ENCODE measurements around the gene WNT6. TPM values are rescaled to one million over a fixed set of nuclear protein-coding genes. Genes with fewer than 3 reads are reported as not detected.
A peak's percentile ranks its signal among the peaks of the same experiment; 100 is the strongest.

WNT6 gene
- total RNA-seq, 4 donors from 2014 or later, result 2.7 to 5.1 TPM; not detected in 2

- H3K27ac ChIP-seq, result no peak overlapping the region
- intact Hi-C loops (cut with DNase I), result no loop called here
- peak overlapping the region in 1 of 3 donors; percentile 17 for H3K4me3 ChIP-seq (replicated peaks in 1 of 3)
- TF ChIP-seq POLR2A (IDR thresholded peaks at IDR 0.05), result no peak
- no peak for TF ChIP-seq CTCF (IDR thresholded peaks at IDR 0.05)
- H3K27me3 ChIP-seq, result peaks cover 40% of the 10 kb centered on the region
- peaks cover 6 to 24% of the 10 kb centered on the region in 2 donors for H3K4me1 ChIP-seq
- H3K9me3 ChIP-seq, result no peaks in the 10 kb centered on the region
- no peaks in the 10 kb centered on the region for H3K36me3 ChIP-seq
- DNase-seq, result no peak
- 22 to 24% methylated on average over 9 of the region's 10 CpGs for WGBS, 2 donors
Measured at GRCh38 chr2:218893349-218894150, 33.9 kb downstream of the WNT6 start.

GRCh38 chr2:218894151-218894879, 34.7 kb downstream of the WNT6 start:
- no peaks in the 10 kb centered on the region for H3K9me3 ChIP-seq
- H3K27ac ChIP-seq, result no peak overlapping the region
- TF ChIP-seq CTCF (IDR thresholded peaks at IDR 0.05) (no peak), POLR2A (IDR thresholded peaks at IDR 0.05) (no peak)
- H3K36me3 ChIP-seq, result no peaks in the 10 kb centered on the region
- intact Hi-C loops (cut with DNase I), result no loop called here
- 30 to 31% methylated on average over 11 to 12 of the region's 12 CpGs for WGBS, 2 donors
- DNase-seq, result no peak
- H3K4me3 ChIP-seq (replicated peaks in 1 of 3), result no peak overlapping the region
- peaks cover 47% of the 10 kb centered on the region for H3K27me3 ChIP-seq
- peaks cover 6 to 24% of the 10 kb centered on the region in 2 donors for H3K4me1 ChIP-seq

GRCh38 chr2:218894880-218895157, 35.2 kb downstream of the WNT6 start:
- WGBS, 2 donors, result 32 to 43% methylated on average over 4 of the region's 4 CpGs
- Histone ChIP-seq H3K27ac (no peak overlapping the region), H3K4me3 (replicated peaks in 1 of 3) (no peak overlapping the region), H3K36me3 (no peaks in the 10 kb centered on the region), H3K4me1 (peaks cover 6 to 24% of the 10 kb centered on the region in 2 donors), H3K9me3 (no peaks in the 10 kb centered on the region), H3K27me3 (peaks cover 50% of the 10 kb centered on the region)
- DNase-seq, result no peak
- intact Hi-C loops (cut with DNase I), result no loop called here
- TF ChIP-seq CTCF (IDR thresholded peaks at IDR 0.05) (no peak), POLR2A (IDR thresholded peaks at IDR 0.05) (no peak)

- DNase-seq, result no peak
- 29 to 45% methylated on average over 3 of the region's 3 CpGs for WGBS, 2 donors
- intact Hi-C loops (cut with DNase I), result no loop called here
- H3K9me3 ChIP-seq, result no peaks in the 10 kb centered on the region
- H3K4me1 ChIP-seq, result peaks cover 6 to 24% of the 10 kb centered on the region in 2 donors
- H3K36me3 ChIP-seq, result no peaks in the 10 kb centered on the region
- H3K27ac ChIP-seq, result no peak overlapping the region
- H3K27me3 ChIP-seq, result peaks cover 50% of the 10 kb centered on the region
- H3K4me3 ChIP-seq (replicated peaks in 1 of 3), result no peak overlapping the region
- TF ChIP-seq POLR2A (IDR thresholded peaks at IDR 0.05) (no peak), CTCF (IDR thresholded peaks at IDR 0.05) (no peak)
Measured at GRCh38 chr2:218895326-218895725, 35.7 kb downstream of the WNT6 start.

All from thyroid gland (tissue), 4 donors.